Sigmoid colon (tissue), 7 donors: ENCODE data around the gene QKI. TPM values are rescaled to one million over a fixed set of nuclear protein-coding genes. Genes with fewer than 3 reads are reported as not detected.

Experiments
- DNase-seq: peaks from one replicate; pipeline ENCODE4 v3.0.0-alpha.2; 2019
- H3K27ac ChIP-seq, 4 donors: fragments of 200-600 bp; sonication (generic); one replicate each; pipeline ENCODE4 v1.5.1; 2016 to 2019; ENCODE audit warnings: mild to moderate bottlenecking in 1 of 4
- H3K27me3 ChIP-seq, 3 donors: fragments of 200-600 bp; sonication (generic); one replicate each; pipeline ENCODE4 v1.5.1; 2019; ENCODE audit warnings: mild to moderate bottlenecking in 1 of 3
- H3K36me3 ChIP-seq, 4 donors: fragments of 200-600 bp; sonication (generic); one replicate each; pipeline ENCODE4 v1.5.1; 2016 to 2019
- H3K4me1 ChIP-seq, 4 donors: fragments of 200-600 bp; sonication (generic); one replicate each; pipeline ENCODE4 v1.5.1; 2017 to 2019
- H3K4me3 ChIP-seq, 4 donors: fragments of 200-600 bp; sonication (generic); one replicate each; pipeline ENCODE4 v1.5.1; 2017 to 2019; ENCODE audit warnings: mild to moderate bottlenecking in 2 of 4, moderate library complexity in 1 of 4
- H3K9me3 ChIP-seq, 4 donors: fragments of 200-600 bp in 3 of 4; sonication (generic) in 3 of 4; one replicate each; pipeline versions ENCODE4 v1.5.1 to v1.6.1; 2013 to 2019
- EP300 ChIP-seq, 4 donors: sonication (generic); formaldehyde crosslinking; IDR thresholded peaks; one replicate each; pipeline ENCODE4 v1.6.1; 2017; ENCODE audit warnings: antibody characterized with exemption in 4 of 4
- POLR2A ChIP-seq, 2 donors: fragments of 450-650 bp; IDR thresholded peaks; one replicate each; pipeline ENCODE4 v1.6.1; 2016; ENCODE audit warnings: antibody characterized with exemption in 2 of 2, mild to moderate bottlenecking in 2 of 2, moderate library complexity in 2 of 2
- POLR2AphosphoS5 ChIP-seq, 4 donors: sonication (generic); formaldehyde crosslinking; IDR thresholded peaks; one replicate each; pipeline ENCODE4 v1.6.1; 2017; ENCODE audit warnings: antibody characterized with exemption in 4 of 4
- WGBS, 2 donors: extraction: QIAGEN DNeasy Blood & Tissue Kit; methylation state at CpG; one replicate each; pipeline ENCODE4 v1.1.7; 2013; 5-methylcytosine and 5-hydroxymethylcytosine counted together
- intact Hi-C: fragments of 100-400 bp; cut with DNase I; formaldehyde crosslinking; loops from one replicate; pipeline ENCODE4 v1.15.1; 2023
- polyA plus RNA-seq, 3 donors: library from polyadenylated mRNA; stranded (reverse); fragments of 200-250 nt; gene quantifications; one replicate each; pipeline ENCODE4 v1.2.3, GENCODE V29; 2013
- total RNA-seq, 4 donors: library from RNA; depleted of rRNA; stranded (reverse); fragments of >200 nt; gene quantifications; one replicate each; pipeline ENCODE4 v1.1.0, GENCODE V29; 2016
- TF ChIP-seq, protein P1 (sequence below), 4 experiments: fragments of 450-650 bp in 3 of 4; fragments of 200-600 bp in 1 of 4; IDR thresholded peaks; one replicate each; pipeline ENCODE4 v1.5.1; 2016 to 2019; ENCODE audit warnings: antibody characterized with exemption in 4 of 4, mild to moderate bottlenecking in 3 of 4, moderate library complexity in 2 of 4
- donor health status: healthy with polysubstance abuse.
- donor health status: Bipolar disorder and iron deficiency.
- donor health status: healthy.

Gene QKI
- total and polyA plus RNA-seq, 7 donors: 9.2 to 146 (median 139) TPM

DNA sequence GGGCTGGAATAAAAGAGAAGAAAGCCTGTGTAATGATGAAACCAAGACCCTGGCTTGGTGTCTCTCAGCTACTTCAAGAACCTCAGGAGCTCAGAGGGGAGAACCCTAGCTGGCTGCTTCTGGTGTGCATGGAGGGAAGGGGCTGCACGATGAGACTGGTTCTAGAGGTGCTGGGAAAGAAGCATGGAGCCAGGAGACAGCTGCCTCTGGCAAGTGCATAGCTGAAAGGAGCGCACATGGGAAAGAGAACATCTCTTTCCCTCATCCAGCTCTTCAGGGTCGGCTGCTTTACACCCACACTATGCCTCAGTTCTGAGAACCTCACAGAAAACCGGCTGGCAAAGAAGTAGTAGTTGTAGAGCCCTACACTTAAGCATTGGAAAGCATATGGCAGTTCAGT, 139.5 kb downstream of the QKI start:
- H3K36me3 ChIP-seq: peaks cover 0 to 4% (median 2%) of the 10 kb centered on the region in 4 donors
- H3K27ac ChIP-seq: no peak overlapping the region
- H3K9me3 ChIP-seq: no peaks in the 10 kb centered on the region
- no peaks in the 10 kb centered on the region for H3K27me3 ChIP-seq
- peaks cover 0 to 8% (median 0%) of the 10 kb centered on the region in 4 donors for H3K4me1 ChIP-seq
- TF ChIP-seq, protein P1, sequence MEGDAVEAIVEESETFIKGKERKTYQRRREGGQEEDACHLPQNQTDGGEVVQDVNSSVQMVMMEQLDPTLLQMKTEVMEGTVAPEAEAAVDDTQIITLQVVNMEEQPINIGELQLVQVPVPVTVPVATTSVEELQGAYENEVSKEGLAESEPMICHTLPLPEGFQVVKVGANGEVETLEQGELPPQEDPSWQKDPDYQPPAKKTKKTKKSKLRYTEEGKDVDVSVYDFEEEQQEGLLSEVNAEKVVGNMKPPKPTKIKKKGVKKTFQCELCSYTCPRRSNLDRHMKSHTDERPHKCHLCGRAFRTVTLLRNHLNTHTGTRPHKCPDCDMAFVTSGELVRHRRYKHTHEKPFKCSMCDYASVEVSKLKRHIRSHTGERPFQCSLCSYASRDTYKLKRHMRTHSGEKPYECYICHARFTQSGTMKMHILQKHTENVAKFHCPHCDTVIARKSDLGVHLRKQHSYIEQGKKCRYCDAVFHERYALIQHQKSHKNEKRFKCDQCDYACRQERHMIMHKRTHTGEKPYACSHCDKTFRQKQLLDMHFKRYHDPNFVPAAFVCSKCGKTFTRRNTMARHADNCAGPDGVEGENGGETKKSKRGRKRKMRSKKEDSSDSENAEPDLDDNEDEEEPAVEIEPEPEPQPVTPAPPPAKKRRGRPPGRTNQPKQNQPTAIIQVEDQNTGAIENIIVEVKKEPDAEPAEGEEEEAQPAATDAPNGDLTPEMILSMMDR (IDR thresholded peaks at IDR 0.05): no peak
- no peak for TF ChIP-seq POLR2AphosphoS5 (IDR thresholded peaks at IDR 0.05)
- no peak for TF ChIP-seq POLR2A (IDR thresholded peaks at IDR 0.05)
- no peak for TF ChIP-seq EP300 (IDR thresholded peaks at IDR 0.05)
- WGBS, 2 donors: 85 to 89% methylated on average over 4 of the region's 4 CpGs
- no peak for DNase-seq
- no peak overlapping the region for H3K4me3 ChIP-seq
- intact Hi-C loops: no loop called here

DNA sequence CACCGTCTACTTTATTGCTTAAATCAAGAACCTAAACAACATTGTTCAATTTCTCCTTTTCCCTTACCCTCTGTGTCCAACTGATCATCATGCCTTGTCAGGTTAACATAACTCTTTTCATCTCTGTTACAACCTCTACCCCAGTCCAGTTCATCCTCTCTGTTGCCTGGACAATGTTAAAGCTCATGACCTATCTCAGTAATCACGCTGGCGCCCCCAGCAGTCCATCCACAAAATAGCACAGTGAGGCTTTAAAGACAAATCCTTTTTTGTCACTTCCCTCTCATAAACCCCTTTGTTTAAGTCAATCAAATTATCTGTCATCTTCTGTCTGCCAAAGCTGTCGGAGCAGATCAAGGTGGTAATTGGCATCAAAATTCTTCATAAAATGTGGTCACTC, 140.1 kb downstream of the QKI start:
- TF ChIP-seq, protein P1 (IDR thresholded peaks at IDR 0.05): peak in 1 of 4 experiments; percentile 32
- TF ChIP-seq EP300 (IDR thresholded peaks at IDR 0.05): no peak
- no peak for TF ChIP-seq POLR2A (IDR thresholded peaks at IDR 0.05)
- TF ChIP-seq POLR2AphosphoS5 (IDR thresholded peaks at IDR 0.05): peak in 2 of 4 donors; percentile 8 to 25
- H3K4me1 ChIP-seq: peaks cover 0 to 8% (median 0%) of the 10 kb centered on the region in 4 donors
- peaks cover 0 to 4% (median 2%) of the 10 kb centered on the region in 4 donors for H3K36me3 ChIP-seq
- H3K4me3 ChIP-seq: no peak overlapping the region
- WGBS, 2 donors: 34 to 71% methylated on average over 4 of the region's 4 CpGs
- H3K27me3 ChIP-seq: no peaks in the 10 kb centered on the region
- H3K9me3 ChIP-seq: no peaks in the 10 kb centered on the region
- DNase-seq: no peak
- no peak overlapping the region for H3K27ac ChIP-seq
- intact Hi-C loops: no loop called here

DNA sequence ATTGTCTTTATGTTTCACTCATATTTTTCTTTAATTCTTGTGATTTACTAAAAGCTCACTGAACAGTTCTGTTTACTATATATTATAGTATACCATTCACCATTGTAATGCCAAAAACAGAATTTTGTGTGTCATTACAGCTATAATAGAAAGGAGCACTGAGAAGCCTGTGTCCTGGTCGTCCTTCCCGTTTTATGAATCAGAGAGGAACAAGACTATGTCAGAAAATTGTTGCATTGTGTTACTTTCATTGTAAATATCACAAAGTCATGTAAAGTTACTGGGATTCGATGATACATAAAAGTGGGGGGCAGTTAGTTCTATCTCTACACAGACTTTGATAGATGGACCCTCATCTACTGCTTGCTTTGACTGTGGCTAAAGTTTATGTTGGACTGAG, 145.1 kb downstream of the QKI start:
- H3K27ac ChIP-seq: no peak overlapping the region
- DNase-seq: no peak
- intact Hi-C loops: no loop called here
- peaks cover 0 to 4% (median 1%) of the 10 kb centered on the region in 4 donors for H3K4me1 ChIP-seq
- no peaks in the 10 kb centered on the region for H3K9me3 ChIP-seq
- WGBS, 2 donors: 58 to 61% methylated on average over 3 of the region's 3 CpGs
- peaks cover 4 to 25% (median 9%) of the 10 kb centered on the region in 4 donors for H3K36me3 ChIP-seq
- TF ChIP-seq EP300 (IDR thresholded peaks at IDR 0.05): no peak
- no peak for TF ChIP-seq POLR2A (IDR thresholded peaks at IDR 0.05)
- TF ChIP-seq POLR2AphosphoS5 (IDR thresholded peaks at IDR 0.05): no peak
- TF ChIP-seq, protein P1 (IDR thresholded peaks at IDR 0.05): no peak
- H3K4me3 ChIP-seq: no peak overlapping the region
- H3K27me3 ChIP-seq: no peaks in the 10 kb centered on the region

DNA sequence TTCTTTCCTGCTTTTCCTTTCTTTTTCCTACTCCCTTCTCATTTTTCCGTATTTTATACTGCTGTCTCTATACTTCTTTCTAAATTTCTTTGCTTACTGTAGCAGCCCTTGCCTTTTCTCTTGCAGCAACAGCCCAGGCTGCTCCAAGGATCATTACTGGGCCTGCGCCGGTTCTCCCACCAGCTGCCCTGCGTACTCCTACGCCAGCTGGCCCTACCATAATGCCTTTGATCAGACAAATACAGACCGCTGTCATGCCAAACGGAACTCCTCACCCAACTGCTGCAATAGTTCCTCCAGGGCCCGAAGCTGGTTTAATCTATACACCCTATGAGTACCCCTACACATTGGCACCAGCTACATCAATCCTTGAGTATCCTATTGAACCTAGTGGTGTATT, 148.8 kb downstream of the QKI start:
- Histone ChIP-seq H3K27ac (no peak overlapping the region), H3K4me3 (no peak overlapping the region), H3K9me3 (no peaks in the 10 kb centered on the region), H3K27me3 (no peaks in the 10 kb centered on the region), H3K36me3 (peaks cover 4 to 52% (median 9%) of the 10 kb centered on the region in 4 donors), H3K4me1 (peaks cover 0 to 8% (median 2%) of the 10 kb centered on the region in 4 donors)
- 96% methylated on average over 8 of the region's 8 CpGs for WGBS, 2 donors
- TF ChIP-seq POLR2AphosphoS5 (IDR thresholded peaks at IDR 0.05): no peak
- intact Hi-C loops: no loop called here
- no peak for DNase-seq

DNA sequence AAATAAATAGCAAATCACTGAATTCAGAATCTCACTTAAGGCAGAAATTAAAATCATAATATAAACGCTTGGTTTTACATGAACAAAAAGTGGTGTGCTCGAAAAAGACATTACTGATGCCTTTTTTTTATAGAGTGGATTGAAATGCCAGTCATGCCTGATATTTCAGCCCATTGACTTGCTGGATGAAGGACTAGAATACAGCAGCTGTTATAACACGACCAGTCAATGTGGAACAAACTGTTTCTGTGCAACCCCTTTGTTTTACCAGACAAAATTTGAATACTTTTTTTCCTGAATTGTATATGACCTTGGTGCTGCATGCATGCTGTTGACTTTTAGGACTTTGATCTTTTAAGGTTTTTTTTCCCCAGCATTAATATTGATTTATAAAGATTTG, 150.0 kb downstream of the QKI start:
- H3K9me3 ChIP-seq: no peaks in the 10 kb centered on the region
- intact Hi-C loops: no loop called here
- TF ChIP-seq POLR2AphosphoS5 (IDR thresholded peaks at IDR 0.05): no peak
- 78 to 84% methylated on average over 3 of the region's 3 CpGs for WGBS, 2 donors
- no peak for DNase-seq
- peaks cover 0 to 8% (median 2%) of the 10 kb centered on the region in 4 donors for H3K4me1 ChIP-seq
- H3K4me3 ChIP-seq: no peak overlapping the region
- no peak overlapping the region for H3K27ac ChIP-seq
- H3K27me3 ChIP-seq: no peaks in the 10 kb centered on the region
- H3K36me3 ChIP-seq: peaks cover 0 to 48% (median 9%) of the 10 kb centered on the region in 4 donors

DNA sequence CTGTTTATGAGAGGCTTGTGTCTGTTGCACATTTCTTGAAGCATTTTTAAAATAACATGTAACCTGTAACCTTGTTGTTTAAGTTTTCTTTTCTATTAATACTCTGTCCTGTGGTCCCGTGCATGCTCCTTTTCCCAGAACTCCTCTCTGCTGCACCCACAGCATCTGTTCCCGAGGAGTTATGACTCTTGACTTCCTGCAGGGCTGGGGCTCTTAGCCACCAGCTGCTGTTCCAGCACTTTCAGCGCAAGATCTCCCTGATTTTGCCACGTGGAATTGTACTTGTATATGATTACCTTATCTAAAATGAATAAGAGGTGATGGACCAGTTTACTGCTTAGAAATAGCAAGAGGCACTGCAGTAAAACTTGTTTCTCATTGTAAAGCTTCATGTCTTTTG, 150.6 kb downstream of the QKI start:
- TF ChIP-seq POLR2A (IDR thresholded peaks at IDR 0.05) (no peak), EP300 (IDR thresholded peaks at IDR 0.05) (no peak), POLR2AphosphoS5 (IDR thresholded peaks at IDR 0.05) (no peak)
- TF ChIP-seq, protein P1 (IDR thresholded peaks at IDR 0.05): no peak
- no peak overlapping the region for H3K27ac ChIP-seq
- H3K27me3 ChIP-seq: no peaks in the 10 kb centered on the region
- intact Hi-C loops: loop anchor here (5.0 kb wide), 1 partner anchor 143 kb away; no protein-coding TSS in a partner anchor
- DNase-seq: no peak
- no peak overlapping the region for H3K4me3 ChIP-seq
- no peaks in the 10 kb centered on the region for H3K9me3 ChIP-seq
- H3K4me1 ChIP-seq: peaks cover 0 to 8% (median 2%) of the 10 kb centered on the region in 4 donors
- WGBS, 2 donors: 11 to 60% methylated on average over 4 of the region's 4 CpGs
- peaks cover 0 to 48% (median 9%) of the 10 kb centered on the region in 4 donors for H3K36me3 ChIP-seq
